A549 (cell line): Measurements from ENCODE around the gene PODXL2.

Source experiments
- CBX8 ChIP-seq: fragments of 200-600 bp; sonication (generic); IDR thresholded peaks from 2 replicates; pipeline ENCODE4 v1.6.1; 2016
- CTCF ChIP-seq: fragments of >200 bp; sonication (Bioruptor Twin); formaldehyde crosslinking; IDR thresholded peaks from 3 replicates; pipeline ENCODE4 v1.5.1; 2016
- EP300 ChIP-seq, 2 experiments: fragments of >200 bp; sonication (Bioruptor Twin); formaldehyde crosslinking; IDR thresholded peaks; 2 replicates in 1 of 2; 3 replicates in 1 of 2; pipeline ENCODE4 v1.6.1; 2016 to 2017
- ESRRA ChIP-seq: fragments of 150-350 bp; IDR thresholded peaks from 2 replicates; pipeline ENCODE4 v1.6.1; 2014; ENCODE audit warnings: mild to moderate bottlenecking, low read length, borderline replicate concordance
- FOXS1 ChIP-seq: fragments of 250-450 bp; sonication (Bioruptor Pico); IDR thresholded peaks from 2 replicates; pipeline ENCODE4 v1.5.0; 2020; ENCODE audit warnings: mild to moderate bottlenecking, moderate library complexity
- HOXB13 ChIP-seq: fragments of 250-450 bp; sonication (Bioruptor Pico); IDR thresholded peaks from 2 replicates; pipeline ENCODE4 v1.5.0; 2020; ENCODE audit warnings: low read depth, mild to moderate bottlenecking, moderate library complexity
- MAX ChIP-seq: IDR thresholded peaks from 2 replicates; pipeline ENCODE4 v1.6.1; 2012
- MYC ChIP-seq: IDR thresholded peaks from 2 replicates; pipeline ENCODE4 v1.6.1; 2012; ENCODE audit warnings: mild to moderate bottlenecking, inconsistent platforms, low read length, improper control_type of control experiment, borderline replicate concordance
- RCOR1 ChIP-seq: fragments of 150-350 bp; IDR thresholded peaks from 2 replicates; pipeline ENCODE4 v1.6.1; 2014; ENCODE audit warnings: antibody characterized with exemption, low read length, low read depth
- RFX5 ChIP-seq: fragments of 450-650 bp; IDR thresholded peaks from 2 replicates; pipeline ENCODE4 v1.7.1; 2014; ENCODE audit warnings: antibody characterized with exemption, mild to moderate bottlenecking, moderate library complexity
- ZFP36 ChIP-seq: fragments of 450-650 bp; IDR thresholded peaks from 2 replicates; pipeline ENCODE4 v1.6.1; 2014; ENCODE audit warnings: borderline replicate concordance; ENCODE audit not compliant: partially characterized antibody
- TF ChIP-seq, protein P1 (sequence below): fragments of 200-600 bp; sonication (generic); IDR thresholded peaks from 2 replicates; pipeline ENCODE4 v1.6.1; 2016; ENCODE audit warnings: antibody characterized with exemption, mild to moderate bottlenecking, moderate library complexity

GRCh38 chr3:127679534-127680145 is 50.7 kb downstream of the PODXL2 start:
- no peak for TF ChIP-seq CTCF
- no peak for TF ChIP-seq ESRRA
- TF ChIP-seq MYC: no peak
- no peak for TF ChIP-seq MAX
- no peak for TF ChIP-seq HOXB13 (CRISPR knock-in tag)
- no peak for TF ChIP-seq CBX8
- no peak for TF ChIP-seq ZFP36
- TF ChIP-seq, protein P1, sequence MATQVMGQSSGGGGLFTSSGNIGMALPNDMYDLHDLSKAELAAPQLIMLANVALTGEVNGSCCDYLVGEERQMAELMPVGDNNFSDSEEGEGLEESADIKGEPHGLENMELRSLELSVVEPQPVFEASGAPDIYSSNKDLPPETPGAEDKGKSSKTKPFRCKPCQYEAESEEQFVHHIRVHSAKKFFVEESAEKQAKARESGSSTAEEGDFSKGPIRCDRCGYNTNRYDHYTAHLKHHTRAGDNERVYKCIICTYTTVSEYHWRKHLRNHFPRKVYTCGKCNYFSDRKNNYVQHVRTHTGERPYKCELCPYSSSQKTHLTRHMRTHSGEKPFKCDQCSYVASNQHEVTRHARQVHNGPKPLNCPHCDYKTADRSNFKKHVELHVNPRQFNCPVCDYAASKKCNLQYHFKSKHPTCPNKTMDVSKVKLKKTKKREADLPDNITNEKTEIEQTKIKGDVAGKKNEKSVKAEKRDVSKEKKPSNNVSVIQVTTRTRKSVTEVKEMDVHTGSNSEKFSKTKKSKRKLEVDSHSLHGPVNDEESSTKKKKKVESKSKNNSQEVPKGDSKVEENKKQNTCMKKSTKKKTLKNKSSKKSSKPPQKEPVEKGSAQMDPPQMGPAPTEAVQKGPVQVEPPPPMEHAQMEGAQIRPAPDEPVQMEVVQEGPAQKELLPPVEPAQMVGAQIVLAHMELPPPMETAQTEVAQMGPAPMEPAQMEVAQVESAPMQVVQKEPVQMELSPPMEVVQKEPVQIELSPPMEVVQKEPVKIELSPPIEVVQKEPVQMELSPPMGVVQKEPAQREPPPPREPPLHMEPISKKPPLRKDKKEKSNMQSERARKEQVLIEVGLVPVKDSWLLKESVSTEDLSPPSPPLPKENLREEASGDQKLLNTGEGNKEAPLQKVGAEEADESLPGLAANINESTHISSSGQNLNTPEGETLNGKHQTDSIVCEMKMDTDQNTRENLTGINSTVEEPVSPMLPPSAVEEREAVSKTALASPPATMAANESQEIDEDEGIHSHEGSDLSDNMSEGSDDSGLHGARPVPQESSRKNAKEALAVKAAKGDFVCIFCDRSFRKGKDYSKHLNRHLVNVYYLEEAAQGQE: no peak
- no peak for TF ChIP-seq RCOR1
- TF ChIP-seq FOXS1 (CRISPR knock-in tag): no peak
- TF ChIP-seq EP300 (IDR thresholded peaks at IDR 0.05): no peak
- no peak for TF ChIP-seq RFX5
